Omental fat pad (tissue), 4 donors: ENCODE data around the gene SPATA33. TPM values are rescaled to one million over a fixed set of nuclear protein-coding genes. Genes with fewer than 3 reads are reported as not detected.

Experiments
- ATAC-seq: fragments of 150-250 bp; one replicate; pipeline ENCODE4 v1.9.1; 2016; ENCODE audit warnings: mild to moderate bottlenecking, moderate library complexity; ENCODE audit not compliant: low FRiP score
- DNase-seq: peaks from one replicate; pipeline ENCODE4 v3.0.0-alpha.2; 2019; ENCODE audit warnings: low spot score
- total RNA-seq, 4 donors: library from RNA; depleted of rRNA; stranded (reverse); fragments of >200 nt; gene quantifications; one replicate each; pipeline ENCODE4 v1.1.0, GENCODE V29; 2016
- TF ChIP-seq, protein P1 (sequence below), 3 donors: fragments of 450-650 bp; IDR thresholded peaks; one replicate each; pipeline ENCODE4 v1.5.1; 2016 to 2017; ENCODE audit warnings: antibody characterized with exemption in 3 of 3, mild to moderate bottlenecking in 3 of 3, moderate library complexity in 2 of 3

SPATA33 gene
- total RNA-seq, 4 donors from 2014 or later: 1.8 to 7.1 (median 4.3) TPM

DNA sequence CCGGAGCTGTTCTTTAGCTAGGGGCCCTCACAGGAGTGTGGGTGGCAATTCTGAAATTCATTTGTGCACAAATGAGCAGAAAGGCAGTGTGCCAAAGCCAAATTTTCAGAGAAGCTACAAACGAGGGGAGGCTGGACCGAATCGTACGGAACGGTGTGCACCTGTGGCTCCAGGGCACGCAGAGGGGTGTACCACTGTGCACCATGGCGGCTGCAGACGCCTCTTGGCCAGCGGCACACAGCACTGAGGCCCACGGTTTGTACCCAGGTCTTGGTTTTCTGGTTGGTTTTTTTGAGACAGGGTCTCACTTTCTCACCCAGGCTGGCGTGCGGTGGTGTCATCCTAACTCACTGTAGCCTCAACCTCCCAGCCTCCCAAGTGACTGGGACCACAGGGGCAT is 15.1 kb upstream of the SPATA33 start:
- DNase-seq (no peak), ATAC-seq (no peak)
- TF ChIP-seq, protein P1, sequence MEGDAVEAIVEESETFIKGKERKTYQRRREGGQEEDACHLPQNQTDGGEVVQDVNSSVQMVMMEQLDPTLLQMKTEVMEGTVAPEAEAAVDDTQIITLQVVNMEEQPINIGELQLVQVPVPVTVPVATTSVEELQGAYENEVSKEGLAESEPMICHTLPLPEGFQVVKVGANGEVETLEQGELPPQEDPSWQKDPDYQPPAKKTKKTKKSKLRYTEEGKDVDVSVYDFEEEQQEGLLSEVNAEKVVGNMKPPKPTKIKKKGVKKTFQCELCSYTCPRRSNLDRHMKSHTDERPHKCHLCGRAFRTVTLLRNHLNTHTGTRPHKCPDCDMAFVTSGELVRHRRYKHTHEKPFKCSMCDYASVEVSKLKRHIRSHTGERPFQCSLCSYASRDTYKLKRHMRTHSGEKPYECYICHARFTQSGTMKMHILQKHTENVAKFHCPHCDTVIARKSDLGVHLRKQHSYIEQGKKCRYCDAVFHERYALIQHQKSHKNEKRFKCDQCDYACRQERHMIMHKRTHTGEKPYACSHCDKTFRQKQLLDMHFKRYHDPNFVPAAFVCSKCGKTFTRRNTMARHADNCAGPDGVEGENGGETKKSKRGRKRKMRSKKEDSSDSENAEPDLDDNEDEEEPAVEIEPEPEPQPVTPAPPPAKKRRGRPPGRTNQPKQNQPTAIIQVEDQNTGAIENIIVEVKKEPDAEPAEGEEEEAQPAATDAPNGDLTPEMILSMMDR (IDR thresholded peaks at IDR 0.05): no peak

DNA sequence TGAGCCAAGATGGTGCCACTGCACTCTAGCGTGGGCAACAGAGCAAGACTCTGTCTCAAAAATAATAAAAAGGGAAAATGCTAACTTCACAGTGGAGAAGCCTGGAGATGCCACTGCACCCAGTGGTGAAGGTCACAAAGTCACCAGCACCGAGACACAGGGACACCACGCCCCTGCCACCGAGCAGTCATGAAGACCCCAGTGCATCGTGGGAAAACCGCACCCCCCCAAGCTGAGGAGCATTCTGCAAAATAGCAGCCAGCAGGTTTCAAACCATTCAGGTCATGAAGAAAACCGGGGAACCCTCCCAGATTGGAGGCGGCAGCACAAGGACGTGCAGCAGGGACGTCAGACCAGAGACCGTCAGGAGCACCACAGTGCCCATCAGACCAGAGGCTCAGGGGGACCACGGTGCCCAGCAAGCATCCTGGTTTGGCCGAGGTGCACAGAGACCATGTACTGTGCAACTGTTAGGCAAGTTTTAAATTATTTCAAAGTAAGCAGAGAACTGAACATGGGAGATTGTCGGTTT is 13.8 kb upstream of the SPATA33 start:
- DNase-seq: no peak
- no peak for ATAC-seq
- TF ChIP-seq, protein P1 (IDR thresholded peaks at IDR 0.05): no peak

DNA sequence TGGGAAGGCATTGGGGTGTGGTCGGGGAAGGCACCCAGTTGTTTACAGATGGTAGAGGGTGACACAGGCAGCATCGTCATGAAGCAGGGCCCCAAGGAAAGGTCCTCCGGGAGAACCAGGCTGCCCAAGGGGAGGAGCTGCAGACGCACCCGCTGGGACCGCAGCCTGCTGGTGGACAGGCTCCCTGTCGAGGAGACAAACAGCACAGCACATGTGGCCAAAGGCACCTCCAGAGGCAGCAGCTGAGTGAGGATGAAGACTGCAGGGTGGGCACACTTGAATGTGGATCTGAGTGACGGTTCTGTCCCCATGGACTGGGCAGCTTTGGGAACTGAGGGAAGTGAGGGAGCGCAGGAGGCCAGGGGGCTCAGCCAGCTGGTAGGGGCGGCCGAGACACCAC is 12.5 kb upstream of the SPATA33 start:
- DNase-seq: no peak
- no peak for ATAC-seq
- TF ChIP-seq, protein P1 (IDR thresholded peaks at IDR 0.05): no peak

DNA sequence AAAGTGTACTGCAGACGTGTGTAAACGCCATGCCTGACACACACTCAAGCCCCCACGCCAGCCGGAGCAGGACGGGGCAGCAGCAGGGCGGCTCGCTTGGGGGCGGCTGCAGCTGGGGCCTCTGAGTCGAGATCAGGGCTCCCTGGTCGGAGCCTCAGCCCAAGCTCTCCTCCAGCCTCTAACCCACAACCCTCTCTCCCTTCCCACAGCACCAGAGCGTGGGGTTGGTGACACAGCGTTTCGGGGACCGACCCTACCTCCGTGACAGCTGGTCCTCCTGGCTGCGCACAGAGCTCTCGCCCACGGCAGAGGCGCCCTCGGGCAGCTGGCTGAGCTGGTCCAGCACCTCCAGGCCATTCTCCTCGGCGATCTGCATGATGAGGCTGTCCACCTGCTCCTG is 11.4 kb upstream of the SPATA33 start:
- TF ChIP-seq, protein P1 (IDR thresholded peaks at IDR 0.05): no peak
- no peak for ATAC-seq
- no peak for DNase-seq

DNA sequence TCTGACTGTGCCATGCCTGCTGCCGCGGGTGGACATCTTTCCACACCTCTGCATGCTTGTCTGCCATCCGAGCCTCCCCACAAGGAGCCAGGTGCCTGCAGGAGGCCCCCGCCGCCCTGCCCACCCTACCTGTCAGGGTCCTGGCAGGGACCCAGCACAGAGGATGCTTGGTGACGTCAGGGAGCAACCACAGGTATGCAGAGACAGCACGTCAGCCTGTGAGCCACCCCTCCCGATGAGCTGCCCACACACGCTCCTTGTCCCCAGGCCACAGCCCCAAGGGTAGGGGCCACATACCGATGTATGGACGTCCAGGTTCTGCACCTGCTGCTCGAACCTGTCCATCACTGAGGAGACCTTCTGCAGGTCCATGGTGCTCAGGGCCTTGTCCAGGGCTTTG is 10.7 kb upstream of the SPATA33 start:
- ATAC-seq (no peak), DNase-seq (no peak)
- TF ChIP-seq, protein P1 (IDR thresholded peaks at IDR 0.05): no peak

DNA sequence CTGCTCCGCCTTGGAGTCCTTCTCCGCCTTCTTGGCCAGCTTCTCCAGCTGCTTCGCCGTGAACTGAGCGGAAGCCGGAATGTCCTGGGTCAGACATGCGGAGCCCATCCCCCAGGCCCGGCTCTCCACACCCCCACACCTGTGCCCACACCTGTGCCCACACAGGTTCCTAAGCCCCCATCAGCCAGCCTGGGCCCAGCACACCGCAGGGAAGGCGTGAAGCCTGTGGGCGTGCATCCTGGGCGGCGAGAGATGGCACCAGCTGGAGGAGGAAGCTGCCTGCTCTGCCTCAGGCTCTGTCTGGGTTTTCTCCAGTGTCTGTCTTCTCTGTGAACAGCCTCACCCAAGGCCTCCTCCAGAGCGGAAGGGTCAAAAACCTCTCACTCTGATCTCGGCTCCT is 6.1 kb upstream of the SPATA33 start:
- DNase-seq (no peak), ATAC-seq (no peak)
- TF ChIP-seq, protein P1 (IDR thresholded peaks at IDR 0.05): no peak

DNA sequence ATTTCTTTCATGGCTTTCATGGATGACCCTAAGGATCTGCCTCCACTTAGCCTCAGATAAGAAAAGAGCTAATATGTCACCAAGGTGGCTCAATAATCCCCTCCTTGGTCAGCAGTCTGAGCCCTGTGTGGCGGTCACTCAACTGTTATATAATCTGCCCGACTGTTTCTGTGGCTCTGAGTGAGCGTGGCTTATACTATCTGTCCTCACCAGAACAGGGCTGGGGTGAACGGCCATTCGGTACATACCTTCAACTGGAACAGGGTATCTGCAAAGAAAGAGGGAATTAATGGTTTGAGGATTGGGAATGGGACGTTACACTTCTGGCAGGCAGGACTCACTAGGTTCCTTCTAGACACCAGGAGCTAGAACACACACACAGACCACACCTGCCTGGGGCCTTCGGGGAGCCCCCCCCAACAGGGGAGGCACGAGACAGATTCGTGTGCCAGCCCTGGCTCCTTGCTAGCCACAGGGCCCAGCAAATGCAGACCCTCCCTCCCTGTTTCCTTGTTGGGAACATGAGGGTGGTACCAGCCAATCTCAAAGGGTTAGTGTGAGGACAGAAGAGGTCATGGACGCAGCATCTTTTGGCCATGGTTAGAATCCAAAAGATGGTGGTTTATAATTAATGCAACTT is 3.9 kb upstream of the SPATA33 start:
- no peak for ATAC-seq
- TF ChIP-seq, protein P1 (IDR thresholded peaks at IDR 0.05): no peak
- DNase-seq: no peak
